Central memory CD8-positive, alpha-beta T cell (primary cell): Measurements from ENCODE around the gene EHMT1.
A peak's percentile ranks its signal among the peaks of the same experiment; 100 is the strongest.
"Not testable (repeated sequence)": the region's sequence is repeated elsewhere in the genome, so short reads cannot be mapped to it uniquely, and the experiment has no call there.

Experiments
- ATAC-seq: fragments of 150-1000 bp; cut with Tn5 transposase; replicated peaks from 2 replicates; pipeline ENCODE4 v1.10.0; 2022; ENCODE audit warnings: mild to moderate bottlenecking, moderate FRiP score, moderate number of reproducible peaks; ENCODE audit not compliant: poor library complexity, severe bottlenecking; ENCODE audit errors: extremely low read depth
- DNase-seq, 2 donors: peaks; one replicate each; pipeline ENCODE4 v3.0.0; 2021; ENCODE audit warnings: low spot score in 2 of 2
- H3K27ac Mint-ChIP-seq: one replicate; pipeline ENCODE4 v1.8.0; 2022; ENCODE audit warnings: low read depth, mild to moderate bottlenecking, moderate library complexity, mixed read lengths
- H3K27me3 Mint-ChIP-seq: one replicate; pipeline ENCODE4 v1.8.0; 2022; ENCODE audit warnings: mixed read lengths
- H3K36me3 Mint-ChIP-seq: one replicate; pipeline ENCODE4 v1.8.0; 2022; ENCODE audit warnings: mild to moderate bottlenecking, moderate library complexity, mixed read lengths; ENCODE audit not compliant: insufficient read depth
- H3K4me1 Mint-ChIP-seq: one replicate; pipeline ENCODE4 v1.8.0; 2022; ENCODE audit warnings: mixed read lengths
- H3K4me3 Mint-ChIP-seq: one replicate; pipeline ENCODE4 v1.8.0; 2022; ENCODE audit warnings: mild to moderate bottlenecking, moderate library complexity, mixed read lengths
- H3K9me3 Mint-ChIP-seq: one replicate; pipeline ENCODE4 v1.8.0; 2022; ENCODE audit warnings: mixed read lengths

The EHMT1 gene

GRCh38 chr9:137582286-137582860 is 36.4 kb upstream of the EHMT1 start:
- ATAC-seq: no peak
- Mint-ChIP-seq H3K4me3 (no peak overlapping the region), H3K36me3 (peaks cover 9% of the 10 kb centered on the region), H3K27ac (no peak overlapping the region), H3K4me1 (no peaks in the 10 kb centered on the region), H3K27me3 (no peaks in the 10 kb centered on the region), H3K9me3 (no peaks in the 10 kb centered on the region)
- no peak for DNase-seq

GRCh38 chr9:137583347-137583746 is 35.5 kb upstream of the EHMT1 start:
- no peak overlapping the region for H3K27ac Mint-ChIP-seq
- ATAC-seq: no peak

GRCh38 chr9:137583957-137584356 is 34.8 kb upstream of the EHMT1 start:
- Mint-ChIP-seq H3K36me3 (peaks cover 9% of the 10 kb centered on the region), H3K27ac (no peak overlapping the region), H3K27me3 (no peaks in the 10 kb centered on the region), H3K4me3 (no peak overlapping the region), H3K4me1 (peaks cover 6% of the 10 kb centered on the region), H3K9me3 (no peaks in the 10 kb centered on the region)
- DNase-seq (no peak), ATAC-seq (no peak)

More at GRCh38 chr9:137583347-137583746, 35.5 kb upstream of the EHMT1 start:
- peaks cover 6% of the 10 kb centered on the region for H3K4me1 Mint-ChIP-seq
- peaks cover 9% of the 10 kb centered on the region for H3K36me3 Mint-ChIP-seq
- H3K4me3 Mint-ChIP-seq: no peak overlapping the region
- H3K9me3 Mint-ChIP-seq: no peaks in the 10 kb centered on the region
- no peaks in the 10 kb centered on the region for H3K27me3 Mint-ChIP-seq
- DNase-seq: no peak

- Mint-ChIP-seq H3K27me3 (no peaks in the 10 kb centered on the region), H3K36me3 (peaks cover 20% of the 10 kb centered on the region), H3K4me3 (no peak overlapping the region)
These were observed 32.0 kb upstream of the EHMT1 start for GRCh38 chr9:137586854-137587253.

GRCh38 chr9:137588311-137588710 is 30.5 kb upstream of the EHMT1 start:
- Mint-ChIP-seq H3K9me3 (no peaks in the 10 kb centered on the region), H3K4me3 (peak overlapping the region; percentile 52), H3K27me3 (no peaks in the 10 kb centered on the region), H3K36me3 (peaks cover 16% of the 10 kb centered on the region), H3K27ac (peak overlapping the region; percentile 24), H3K4me1 (peaks cover 11% of the 10 kb centered on the region)
- no peak for DNase-seq
- no peak for ATAC-seq

More at GRCh38 chr9:137586854-137587253, 32.0 kb upstream of the EHMT1 start:
- ATAC-seq: no peak
- no peak overlapping the region for H3K27ac Mint-ChIP-seq
- no peak for DNase-seq
- H3K9me3 Mint-ChIP-seq: no peaks in the 10 kb centered on the region
- peaks cover 11% of the 10 kb centered on the region for H3K4me1 Mint-ChIP-seq

GRCh38 chr9:137588891-137589290 is 29.9 kb upstream of the EHMT1 start:
- Mint-ChIP-seq H3K4me1 (peaks cover 11% of the 10 kb centered on the region), H3K27ac (no peak overlapping the region), H3K36me3 (peaks cover 19% of the 10 kb centered on the region), H3K9me3 (no peaks in the 10 kb centered on the region), H3K27me3 (no peaks in the 10 kb centered on the region), H3K4me3 (peak overlapping the region; percentile 79)
- no peak for DNase-seq
- no peak for ATAC-seq

GRCh38 chr9:137589441-137590122 is 29.2 kb upstream of the EHMT1 start:
- Mint-ChIP-seq H3K9me3 (no peaks in the 10 kb centered on the region), H3K27me3 (no peaks in the 10 kb centered on the region), H3K27ac (peak overlapping the region; percentile 46), H3K36me3 (peaks cover 19% of the 10 kb centered on the region), H3K4me1 (peaks cover 11% of the 10 kb centered on the region), H3K4me3 (peak overlapping the region; percentile 79)
- ATAC-seq: peak; percentile 9
- no peak for DNase-seq

GRCh38 chr9:137590123-137590468 is 28.7 kb upstream of the EHMT1 start:
- Mint-ChIP-seq H3K36me3 (peaks cover 19% of the 10 kb centered on the region), H3K4me3 (peak overlapping the region; percentile 94), H3K9me3 (no peaks in the 10 kb centered on the region), H3K27ac (no peak overlapping the region), H3K4me1 (peaks cover 11% of the 10 kb centered on the region), H3K27me3 (no peaks in the 10 kb centered on the region)
- ATAC-seq (no peak), DNase-seq (no peak)

- peaks cover 19% of the 10 kb centered on the region for H3K36me3 Mint-ChIP-seq
- H3K9me3 Mint-ChIP-seq: no peaks in the 10 kb centered on the region
- peaks cover 11% of the 10 kb centered on the region for H3K4me1 Mint-ChIP-seq
- no peaks in the 10 kb centered on the region for H3K27me3 Mint-ChIP-seq
- DNase-seq: peak; percentile 83 to 88
- peak within 1 kb of the TSS; percentile 94 for H3K4me3 Mint-ChIP-seq
- peak within 1 kb of the TSS; percentile 78 for H3K27ac Mint-ChIP-seq
- ATAC-seq: peak; percentile 97
These were observed 28.1 kb upstream of the EHMT1 start, which contains the start of gene ZMYND19 for GRCh38 chr9:137590469-137591383. TSS of gene ZMYND19 (minus strand) at chr9:137590512. CDS start at chr9:137590263, 249 bp downstream.

- no peak overlapping the region for H3K27ac Mint-ChIP-seq
- ATAC-seq: no peak
- H3K4me3 Mint-ChIP-seq: peak overlapping the region; percentile 32
These were observed 26.0 kb upstream of the EHMT1 start for GRCh38 chr9:137592767-137593166.

GRCh38 chr9:137593176-137593575 is 25.6 kb upstream of the EHMT1 start:
- peaks cover 8% of the 10 kb centered on the region for H3K4me1 Mint-ChIP-seq
- peaks cover 14% of the 10 kb centered on the region for H3K36me3 Mint-ChIP-seq
- ATAC-seq (no peak), DNase-seq (no peak)
- H3K9me3 Mint-ChIP-seq: no peaks in the 10 kb centered on the region
- no peak overlapping the region for H3K27ac Mint-ChIP-seq
- H3K4me3 Mint-ChIP-seq: peak overlapping the region; percentile 32
- no peaks in the 10 kb centered on the region for H3K27me3 Mint-ChIP-seq

More at GRCh38 chr9:137592767-137593166, 26.0 kb upstream of the EHMT1 start:
- no peak for DNase-seq
- Mint-ChIP-seq H3K4me1 (peaks cover 11% of the 10 kb centered on the region), H3K27me3 (no peaks in the 10 kb centered on the region), H3K36me3 (peaks cover 17% of the 10 kb centered on the region), H3K9me3 (no peaks in the 10 kb centered on the region)

- not testable (repeated sequence) for H3K27me3 Mint-ChIP-seq, H3K4me3 Mint-ChIP-seq, ATAC-seq, H3K9me3 Mint-ChIP-seq, DNase-seq, H3K36me3 Mint-ChIP-seq, H3K27ac Mint-ChIP-seq, H3K4me1 Mint-ChIP-seq
These were observed 22.2 kb upstream of the EHMT1 start for GRCh38 chr9:137596577-137596976.
